NB4 (cell line): ENCODE measurements around the gene GTF2A2.

Experiments
- POLR2A ChIP-seq: IDR thresholded peaks from 2 replicates; pipeline ENCODE4 v1.6.1; 2011; ENCODE audit warnings: mild to moderate bottlenecking; ENCODE audit not compliant: insufficient read length; ENCODE audit errors: extremely low read depth
- TF ChIP-seq, protein P1 (sequence below): IDR thresholded peaks from one replicate; pipeline ENCODE4 v1.5.1; 2012; ENCODE audit warnings: low read depth, low read length
- TF ChIP-seq, protein P2 (sequence below): IDR thresholded peaks from 2 replicates; pipeline ENCODE4 v1.6.1; 2011; ENCODE audit warnings: low read depth, low read length

DNA sequence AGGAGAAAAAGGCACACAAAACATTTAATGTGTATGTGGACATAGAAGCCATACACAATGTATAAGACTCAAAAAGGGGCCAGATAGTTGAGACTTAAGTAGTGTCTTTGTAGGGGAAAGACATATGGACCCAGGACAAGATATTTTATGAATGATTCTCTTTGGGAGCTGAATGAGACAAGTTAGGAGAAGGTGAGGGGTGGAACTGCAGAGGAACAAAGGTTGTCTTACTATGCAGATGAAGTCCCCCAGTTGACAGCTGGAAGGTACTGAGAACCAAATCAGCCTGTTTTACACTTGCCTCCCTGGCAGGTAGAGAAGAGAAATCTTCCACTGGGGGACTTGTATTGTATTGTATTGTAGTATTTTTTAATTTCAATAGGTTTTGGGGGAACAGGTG, 60.7 kb downstream of the GTF2A2 start:
- TF ChIP-seq, protein P1, sequence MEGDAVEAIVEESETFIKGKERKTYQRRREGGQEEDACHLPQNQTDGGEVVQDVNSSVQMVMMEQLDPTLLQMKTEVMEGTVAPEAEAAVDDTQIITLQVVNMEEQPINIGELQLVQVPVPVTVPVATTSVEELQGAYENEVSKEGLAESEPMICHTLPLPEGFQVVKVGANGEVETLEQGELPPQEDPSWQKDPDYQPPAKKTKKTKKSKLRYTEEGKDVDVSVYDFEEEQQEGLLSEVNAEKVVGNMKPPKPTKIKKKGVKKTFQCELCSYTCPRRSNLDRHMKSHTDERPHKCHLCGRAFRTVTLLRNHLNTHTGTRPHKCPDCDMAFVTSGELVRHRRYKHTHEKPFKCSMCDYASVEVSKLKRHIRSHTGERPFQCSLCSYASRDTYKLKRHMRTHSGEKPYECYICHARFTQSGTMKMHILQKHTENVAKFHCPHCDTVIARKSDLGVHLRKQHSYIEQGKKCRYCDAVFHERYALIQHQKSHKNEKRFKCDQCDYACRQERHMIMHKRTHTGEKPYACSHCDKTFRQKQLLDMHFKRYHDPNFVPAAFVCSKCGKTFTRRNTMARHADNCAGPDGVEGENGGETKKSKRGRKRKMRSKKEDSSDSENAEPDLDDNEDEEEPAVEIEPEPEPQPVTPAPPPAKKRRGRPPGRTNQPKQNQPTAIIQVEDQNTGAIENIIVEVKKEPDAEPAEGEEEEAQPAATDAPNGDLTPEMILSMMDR: no peak
- TF ChIP-seq POLR2A: no peak
- TF ChIP-seq, protein P2, sequence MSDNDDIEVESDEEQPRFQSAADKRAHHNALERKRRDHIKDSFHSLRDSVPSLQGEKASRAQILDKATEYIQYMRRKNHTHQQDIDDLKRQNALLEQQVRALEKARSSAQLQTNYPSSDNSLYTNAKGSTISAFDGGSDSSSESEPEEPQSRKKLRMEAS: no peak
